GM10266 (cell line): Measurements from ENCODE around the gene ANKH.

ENCODE experiments used
- DNase-seq: peaks from one replicate; pipeline ENCODE4 v3.0.0; 2012; ENCODE audit errors: extremely low spot score
- CTCF ChIP-seq: IDR thresholded peaks from 2 replicates; pipeline ENCODE4 v1.5.1; 2012; ENCODE audit warnings: mild to moderate bottlenecking, low read depth; ENCODE audit not compliant: control insufficient read depth, insufficient read depth; ENCODE audit errors: missing control alignments

ANKH gene

GRCh38 chr5:14749579-14750101 lies 121.9 kb downstream of the ANKH start:
- no peak for TF ChIP-seq CTCF
- DNase-seq: no peak

GRCh38 chr5:14748180-14748900 lies 123.2 kb downstream of the ANKH start:
- no peak for DNase-seq
- TF ChIP-seq CTCF: no peak

GRCh38 chr5:14745753-14746152 lies 125.8 kb downstream of the ANKH start:
- no peak for TF ChIP-seq CTCF
- no peak for DNase-seq

- TF ChIP-seq CTCF: no peak
- DNase-seq: no peak
Measured at GRCh38 chr5:14745188-14745563, 126.4 kb downstream of the ANKH start.

GRCh38 chr5:14744296-14745187 lies 127.0 kb downstream of the ANKH start:
- no peak for TF ChIP-seq CTCF
- DNase-seq: no peak

GRCh38 chr5:14743601-14744295 lies 127.8 kb downstream of the ANKH start:
- no peak for TF ChIP-seq CTCF
- no peak for DNase-seq
